WTC11 (cell line): ENCODE results near the gene ASPHD1. TPM values are rescaled to one million over a fixed set of nuclear protein-coding genes. Genes with fewer than 3 reads are reported as not detected.

Experiments used
- ATAC-seq: fragments of 200-7000 bp; cut with Tn5 transposase; 2 replicates; pipeline ENCODE4 v1.10.0; 2021; ENCODE audit warnings: mild to moderate bottlenecking, moderate library complexity
- CTCF ChIA-PET: fragments of 300-600 bp; sonication (Branson Sonifier 250); formaldehyde crosslinking; loops from one replicate; lab custom pipeline; 2021; ENCODE audit warnings: antibody characterized with exemption; lab: Charles Lee
- POLR2A ChIA-PET: fragments of 350-600 bp; sonication (Branson Sonifier 250); formaldehyde crosslinking; loops from one replicate; lab custom pipeline; 2021; ENCODE audit warnings: antibody characterized with exemption; lab: Charles Lee
- DNase-seq: peaks from one replicate; pipeline ENCODE4 v3.0.0; 2021; ENCODE audit warnings: low spot score
- H3K27ac Mint-ChIP-seq: 2 replicates; pipeline ENCODE4 v1.8.0; 2021; ENCODE audit warnings: mixed read lengths
- H3K27me3 Mint-ChIP-seq: 2 replicates; pipeline ENCODE4 v1.8.0; 2021; ENCODE audit warnings: low read depth, mild to moderate bottlenecking, moderate library complexity, mixed read lengths
- H3K36me3 Mint-ChIP-seq: 2 replicates; pipeline ENCODE4 v1.8.0; 2021; ENCODE audit warnings: mixed read lengths
- H3K4me1 Mint-ChIP-seq: 2 replicates; pipeline ENCODE4 v1.8.0; 2022; ENCODE audit warnings: mixed read lengths
- H3K4me3 Mint-ChIP-seq: 2 replicates; pipeline ENCODE4 v1.8.0; 2021; ENCODE audit warnings: mild to moderate bottlenecking, moderate library complexity, mixed read lengths
- H3K9me3 Mint-ChIP-seq: 2 replicates; pipeline ENCODE4 v1.8.0; 2021; ENCODE audit warnings: mixed read lengths
- CDX4 ChIP-seq: fragments of 250-450 bp; sonication (Bioruptor Pico); IDR thresholded peaks from 2 replicates; pipeline ENCODE4 v1.9.0; 2021; ENCODE audit warnings: moderate library complexity, mild to moderate bottlenecking, inconsistent platforms, borderline replicate concordance
- FOXP1 ChIP-seq: sonication (generic); formaldehyde crosslinking; IDR thresholded peaks from 2 replicates; pipeline ENCODE4 v1.8.0; 2022; ENCODE audit warnings: missing genetic modification reagents, mild to moderate bottlenecking, moderate library complexity, borderline replicate concordance
- HMGXB4 ChIP-seq: sonication (generic); formaldehyde crosslinking; IDR thresholded peaks from 2 replicates; pipeline ENCODE4 v1.8.1; 2023; ENCODE audit warnings: mild to moderate bottlenecking, moderate library complexity, missing genetic modification reagents
- IRF2 ChIP-seq: sonication (generic); formaldehyde crosslinking; IDR thresholded peaks from 2 replicates; pipeline ENCODE4 v1.8.0; 2022; ENCODE audit warnings: low read depth, missing genetic modification reagents, borderline replicate concordance
- NFATC4 ChIP-seq: fragments of 250-450 bp; sonication (Bioruptor Pico); IDR thresholded peaks from 2 replicates; pipeline ENCODE4 v1.9.0; 2021; ENCODE audit warnings: mild to moderate bottlenecking
- NR1H2 ChIP-seq: sonication (generic); formaldehyde crosslinking; IDR thresholded peaks from 2 replicates; pipeline ENCODE4 v1.9.0; 2021; ENCODE audit warnings: mild to moderate bottlenecking, moderate library complexity, missing genetic modification reagents
- ZBTB21 ChIP-seq: sonication (generic); formaldehyde crosslinking; IDR thresholded peaks from 2 replicates; pipeline ENCODE4 v1.8.1; 2023; ENCODE audit warnings: mild to moderate bottlenecking, missing genetic modification reagents, borderline replicate concordance
- ZMAT4 ChIP-seq: fragments of 250-450 bp; sonication (Bioruptor Pico); IDR thresholded peaks from 2 replicates; pipeline ENCODE4 v1.9.0; 2021; ENCODE audit warnings: mild to moderate bottlenecking
- ZNF281 ChIP-seq: sonication (generic); formaldehyde crosslinking; IDR thresholded peaks from 2 replicates; pipeline ENCODE4 v1.8.0; 2023; ENCODE audit warnings: mild to moderate bottlenecking, missing genetic modification reagents
- ZNF423 ChIP-seq: fragments of 250-450 bp; sonication (Bioruptor Pico); IDR thresholded peaks from 2 replicates; pipeline ENCODE4 v2.1.2; 2022; ENCODE audit warnings: mild to moderate bottlenecking, moderate library complexity
- total RNA-seq: library from RNA; stranded (reverse); gene quantifications from 3 replicates; pipeline ENCODE4 v1.2.3, GENCODE V29; 2021
- TF ChIP-seq, protein P1 (sequence below): fragments of 250-450 bp; sonication (Bioruptor Pico); IDR thresholded peaks from 2 replicates; pipeline ENCODE4 v1.8.0; 2021; ENCODE audit warnings: mild to moderate bottlenecking
- TF ChIP-seq, protein P2 (sequence below): sonication (generic); formaldehyde crosslinking; IDR thresholded peaks from 2 replicates; pipeline ENCODE4 v1.8.0; 2022; ENCODE audit warnings: missing genetic modification reagents
- TF ChIP-seq, protein P3 (sequence below): sonication (generic); formaldehyde crosslinking; IDR thresholded peaks from 2 replicates; pipeline ENCODE4 v1.8.0; 2022; ENCODE audit warnings: mild to moderate bottlenecking, missing genetic modification reagents
- TF ChIP-seq, protein P4 (sequence below): sonication (generic); formaldehyde crosslinking; IDR thresholded peaks from 2 replicates; pipeline ENCODE4 v1.8.0; 2022; ENCODE audit warnings: mild to moderate bottlenecking, missing genetic modification reagents

Gene ASPHD1
- total RNA-seq, 1 experiment from 2014 or later: 26.9 TPM

GRCh38 chr16:29860218-29860617 is 40.1 kb upstream of the ASPHD1 start (continued):
- no peak for TF ChIP-seq ZNF281 (CRISPR knock-in tag)
- no peak for TF ChIP-seq IRF2 (CRISPR knock-in tag)
- no peak for TF ChIP-seq ZBTB21 (CRISPR knock-in tag)
- TF ChIP-seq, protein P1, sequence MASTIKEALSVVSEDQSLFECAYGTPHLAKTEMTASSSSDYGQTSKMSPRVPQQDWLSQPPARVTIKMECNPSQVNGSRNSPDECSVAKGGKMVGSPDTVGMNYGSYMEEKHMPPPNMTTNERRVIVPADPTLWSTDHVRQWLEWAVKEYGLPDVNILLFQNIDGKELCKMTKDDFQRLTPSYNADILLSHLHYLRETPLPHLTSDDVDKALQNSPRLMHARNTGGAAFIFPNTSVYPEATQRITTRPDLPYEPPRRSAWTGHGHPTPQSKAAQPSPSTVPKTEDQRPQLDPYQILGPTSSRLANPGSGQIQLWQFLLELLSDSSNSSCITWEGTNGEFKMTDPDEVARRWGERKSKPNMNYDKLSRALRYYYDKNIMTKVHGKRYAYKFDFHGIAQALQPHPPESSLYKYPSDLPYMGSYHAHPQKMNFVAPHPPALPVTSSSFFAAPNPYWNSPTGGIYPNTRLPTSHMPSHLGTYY (CRISPR knock-in tag): no peak
- TF ChIP-seq, protein P2, sequence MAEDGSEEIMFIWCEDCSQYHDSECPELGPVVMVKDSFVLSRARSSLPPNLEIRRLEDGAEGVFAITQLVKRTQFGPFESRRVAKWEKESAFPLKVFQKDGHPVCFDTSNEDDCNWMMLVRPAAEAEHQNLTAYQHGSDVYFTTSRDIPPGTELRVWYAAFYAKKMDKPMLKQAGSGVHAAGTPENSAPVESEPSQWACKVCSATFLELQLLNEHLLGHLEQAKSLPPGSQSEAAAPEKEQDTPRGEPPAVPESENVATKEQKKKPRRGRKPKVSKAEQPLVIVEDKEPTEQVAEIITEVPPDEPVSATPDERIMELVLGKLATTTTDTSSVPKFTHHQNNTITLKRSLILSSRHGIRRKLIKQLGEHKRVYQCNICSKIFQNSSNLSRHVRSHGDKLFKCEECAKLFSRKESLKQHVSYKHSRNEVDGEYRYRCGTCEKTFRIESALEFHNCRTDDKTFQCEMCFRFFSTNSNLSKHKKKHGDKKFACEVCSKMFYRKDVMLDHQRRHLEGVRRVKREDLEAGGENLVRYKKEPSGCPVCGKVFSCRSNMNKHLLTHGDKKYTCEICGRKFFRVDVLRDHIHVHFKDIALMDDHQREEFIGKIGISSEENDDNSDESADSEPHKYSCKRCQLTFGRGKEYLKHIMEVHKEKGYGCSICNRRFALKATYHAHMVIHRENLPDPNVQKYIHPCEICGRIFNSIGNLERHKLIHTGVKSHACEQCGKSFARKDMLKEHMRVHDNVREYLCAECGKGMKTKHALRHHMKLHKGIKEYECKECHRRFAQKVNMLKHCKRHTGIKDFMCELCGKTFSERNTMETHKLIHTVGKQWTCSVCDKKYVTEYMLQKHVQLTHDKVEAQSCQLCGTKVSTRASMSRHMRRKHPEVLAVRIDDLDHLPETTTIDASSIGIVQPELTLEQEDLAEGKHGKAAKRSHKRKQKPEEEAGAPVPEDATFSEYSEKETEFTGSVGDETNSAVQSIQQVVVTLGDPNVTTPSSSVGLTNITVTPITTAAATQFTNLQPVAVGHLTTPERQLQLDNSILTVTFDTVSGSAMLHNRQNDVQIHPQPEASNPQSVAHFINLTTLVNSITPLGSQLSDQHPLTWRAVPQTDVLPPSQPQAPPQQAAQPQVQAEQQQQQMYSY (CRISPR knock-in tag): no peak

GRCh38 chr16:29862383-29862883 is 37.9 kb upstream of the ASPHD1 start:
- no peak for DNase-seq
- ATAC-seq: no peak
- ChIA-PET CTCF (interaction anchor here (1.1 to 3.8 kb wide), 8 partner anchors 14 to 249 kb away, joined by 3 to 32 read pairs (median 4); partner anchors contain the start of genes HIRIP3 and KIF22), POLR2A (interaction anchor here (1.1 to 1.5 kb wide), 4 partner anchors 15 to 133 kb away, joined by 3 to 5 read pairs (median 4); partner anchors contain the start of genes HIRIP3 and SEZ6L2)
- H3K4me3 Mint-ChIP-seq: peak overlapping the region; percentile 98
- peaks cover 8% of the 10 kb centered on the region for H3K4me1 Mint-ChIP-seq
- H3K36me3 Mint-ChIP-seq: peaks cover 13% of the 10 kb centered on the region
- TF ChIP-seq CDX4 (no peak), NR1H2 (CRISPR knock-in tag) (no peak), NFATC4 (CRISPR knock-in tag) (no peak)
- TF ChIP-seq, protein P3, sequence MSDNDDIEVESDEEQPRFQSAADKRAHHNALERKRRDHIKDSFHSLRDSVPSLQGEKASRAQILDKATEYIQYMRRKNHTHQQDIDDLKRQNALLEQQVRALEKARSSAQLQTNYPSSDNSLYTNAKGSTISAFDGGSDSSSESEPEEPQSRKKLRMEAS (CRISPR knock-in tag): peak; percentile 54; the same call in 1 of the 2 replicates
- H3K9me3 Mint-ChIP-seq: no peaks in the 10 kb centered on the region
- no peaks in the 10 kb centered on the region for H3K27me3 Mint-ChIP-seq
- peak overlapping the region; percentile 86 for H3K27ac Mint-ChIP-seq

GRCh38 chr16:29862884-29863668 is 37.2 kb upstream of the ASPHD1 start, which contains the start of gene CDIPT:
CDIPT (minus strand) TSS chr16:29863226; CDS start chr16:29862857, 369 bp downstream.
- DNase-seq (peak; percentile 94), ATAC-seq (peak; percentile 98)
- Mint-ChIP-seq H3K4me3 (peak within 1 kb of the TSS; percentile 98), H3K36me3 (peaks cover 13% of the 10 kb centered on the region), H3K9me3 (no peaks in the 10 kb centered on the region), H3K27me3 (no peaks in the 10 kb centered on the region), H3K4me1 (peaks cover 8% of the 10 kb centered on the region), H3K27ac (peak within 1 kb of the TSS; percentile 100)
- ChIA-PET POLR2A (interaction anchor here (0.5 to 1.5 kb wide), 7 partner anchors 9 to 132 kb away, joined by 3 to 5 read pairs (median 4); partner anchors contain the start of genes HIRIP3, MAZ and SEZ6L2), CTCF (interaction anchor here (0.7 to 3.8 kb wide), 17 partner anchors 14 to 249 kb away, joined by 3 to 32 read pairs (median 3); partner anchors contain the start of genes ASPHD1, DOC2A, HIRIP3 and KIF22)
- peak; percentile 82 for TF ChIP-seq ZNF423
- TF ChIP-seq, protein P1 (CRISPR knock-in tag): no peak
- TF ChIP-seq ZMAT4 (CRISPR knock-in tag): no peak
- TF ChIP-seq, protein P4, sequence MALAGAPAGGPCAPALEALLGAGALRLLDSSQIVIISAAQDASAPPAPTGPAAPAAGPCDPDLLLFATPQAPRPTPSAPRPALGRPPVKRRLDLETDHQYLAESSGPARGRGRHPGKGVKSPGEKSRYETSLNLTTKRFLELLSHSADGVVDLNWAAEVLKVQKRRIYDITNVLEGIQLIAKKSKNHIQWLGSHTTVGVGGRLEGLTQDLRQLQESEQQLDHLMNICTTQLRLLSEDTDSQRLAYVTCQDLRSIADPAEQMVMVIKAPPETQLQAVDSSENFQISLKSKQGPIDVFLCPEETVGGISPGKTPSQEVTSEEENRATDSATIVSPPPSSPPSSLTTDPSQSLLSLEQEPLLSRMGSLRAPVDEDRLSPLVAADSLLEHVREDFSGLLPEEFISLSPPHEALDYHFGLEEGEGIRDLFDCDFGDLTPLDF (CRISPR knock-in tag): no peak
- peak; percentile 66; the same call in 1 of the 2 replicates for TF ChIP-seq FOXP1 (CRISPR knock-in tag)
- peak; percentile 80; the same call in 1 of the 2 replicates for TF ChIP-seq HMGXB4 (CRISPR knock-in tag)
